ENCODE data around the gene P4HB.

- TF ChIP-seq CTCF (IDR thresholded peaks at IDR 0.05), result no peak
- no peak for TF ChIP-seq POLR2A (IDR thresholded peaks at IDR 0.05)
These were observed 6.3 kb upstream of the P4HB start for GRCh38 chr17:81866440-81867169.
